Measurements from ENCODE around the gene PRKCB.

- TF ChIP-seq CTCF (IDR thresholded peaks at IDR 0.05) (no peak), MAFK (IDR thresholded peaks at IDR 0.05; ENCODE audit: partially characterized antibody) (no peak), E2F6 (IDR thresholded peaks at IDR 0.05; ENCODE audit: borderline replicate concordance, low read depth) (no peak), KDM1A (IDR thresholded peaks at IDR 0.05; ENCODE audit: low read depth) (no peak), FOSL2 (IDR thresholded peaks at IDR 0.05) (no peak), FOSL2 (CRISPR knock-in tag; IDR thresholded peaks at IDR 0.05) (no peak), RFX5 (IDR thresholded peaks at IDR 0.05) (no peak), USF2 (IDR thresholded peaks at IDR 0.05) (no peak), POLR2A (IDR thresholded peaks at IDR 0.05; ENCODE audit: low read length) (no peak), POLR2AphosphoS2 (conservative IDR thresholded peaks at IDR 0.05; ENCODE audit: low read length) (no peak), RAD21 (conservative IDR thresholded peaks at IDR 0.05 in 1 of 2, IDR thresholded peaks at IDR 0.05 in 1 of 2) (no peak), EP300 (IDR thresholded peaks at IDR 0.05) (no peak), CHD4 (IDR thresholded peaks at IDR 0.05; ENCODE audit: borderline replicate concordance) (no peak)
- TF ChIP-seq, protein P1, sequence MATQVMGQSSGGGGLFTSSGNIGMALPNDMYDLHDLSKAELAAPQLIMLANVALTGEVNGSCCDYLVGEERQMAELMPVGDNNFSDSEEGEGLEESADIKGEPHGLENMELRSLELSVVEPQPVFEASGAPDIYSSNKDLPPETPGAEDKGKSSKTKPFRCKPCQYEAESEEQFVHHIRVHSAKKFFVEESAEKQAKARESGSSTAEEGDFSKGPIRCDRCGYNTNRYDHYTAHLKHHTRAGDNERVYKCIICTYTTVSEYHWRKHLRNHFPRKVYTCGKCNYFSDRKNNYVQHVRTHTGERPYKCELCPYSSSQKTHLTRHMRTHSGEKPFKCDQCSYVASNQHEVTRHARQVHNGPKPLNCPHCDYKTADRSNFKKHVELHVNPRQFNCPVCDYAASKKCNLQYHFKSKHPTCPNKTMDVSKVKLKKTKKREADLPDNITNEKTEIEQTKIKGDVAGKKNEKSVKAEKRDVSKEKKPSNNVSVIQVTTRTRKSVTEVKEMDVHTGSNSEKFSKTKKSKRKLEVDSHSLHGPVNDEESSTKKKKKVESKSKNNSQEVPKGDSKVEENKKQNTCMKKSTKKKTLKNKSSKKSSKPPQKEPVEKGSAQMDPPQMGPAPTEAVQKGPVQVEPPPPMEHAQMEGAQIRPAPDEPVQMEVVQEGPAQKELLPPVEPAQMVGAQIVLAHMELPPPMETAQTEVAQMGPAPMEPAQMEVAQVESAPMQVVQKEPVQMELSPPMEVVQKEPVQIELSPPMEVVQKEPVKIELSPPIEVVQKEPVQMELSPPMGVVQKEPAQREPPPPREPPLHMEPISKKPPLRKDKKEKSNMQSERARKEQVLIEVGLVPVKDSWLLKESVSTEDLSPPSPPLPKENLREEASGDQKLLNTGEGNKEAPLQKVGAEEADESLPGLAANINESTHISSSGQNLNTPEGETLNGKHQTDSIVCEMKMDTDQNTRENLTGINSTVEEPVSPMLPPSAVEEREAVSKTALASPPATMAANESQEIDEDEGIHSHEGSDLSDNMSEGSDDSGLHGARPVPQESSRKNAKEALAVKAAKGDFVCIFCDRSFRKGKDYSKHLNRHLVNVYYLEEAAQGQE (IDR thresholded peaks at IDR 0.05): no peak
These were observed 284.0 kb downstream of the PRKCB start for GRCh38 chr16:24119807-24120206.

All from A549 (cell line).